Activated T-helper 17 cell treated with anti-CD3 and anti-CD28 coated beads, Interleukin-2, amount 50 U/mL, for 72 hours (primary cell): ENCODE measurements around the gene CCNL1. TPM values are rescaled to one million over a fixed set of nuclear protein-coding genes. Genes with fewer than 3 reads are reported as not detected.
A peak's percentile ranks its signal among the peaks of the same experiment; 100 is the strongest.
"Not testable (repeated sequence)": the region's sequence is repeated elsewhere in the genome, so short reads cannot be mapped to it uniquely, and the experiment has no call there.

Source experiments
- ATAC-seq: fragments of 150-1000 bp; cut with Tn5 transposase; replicated peaks from 2 replicates; pipeline ENCODE4 v1.10.0; 2021; ENCODE audit warnings: mild to moderate bottlenecking, moderate library complexity
- H3K27ac Mint-ChIP-seq: one replicate; pipeline ENCODE4 v1.8.0; 2022; ENCODE audit warnings: mixed read lengths
- H3K27me3 Mint-ChIP-seq: one replicate; pipeline ENCODE4 v1.8.0; 2022; ENCODE audit warnings: mixed read lengths
- H3K36me3 Mint-ChIP-seq: one replicate; pipeline ENCODE4 v1.8.0; 2022; ENCODE audit warnings: low read depth, mild to moderate bottlenecking, mixed read lengths
- H3K4me1 Mint-ChIP-seq: one replicate; pipeline ENCODE4 v1.8.0; 2022; ENCODE audit warnings: mixed read lengths
- H3K4me3 Mint-ChIP-seq: one replicate; pipeline ENCODE4 v1.8.0; 2022; ENCODE audit warnings: mild to moderate bottlenecking, mixed read lengths
- H3K9me3 Mint-ChIP-seq: one replicate; pipeline ENCODE4 v1.8.0; 2022; ENCODE audit warnings: mixed read lengths
- total RNA-seq, 2 donors: library from RNA; stranded (reverse); gene quantifications; one replicate each; pipeline ENCODE4 v1.2.3, GENCODE V29; 2022

Gene CCNL1
- total RNA-seq, 2 donors from 2014 or later = 173 to 194 TPM

- H3K27me3 Mint-ChIP-seq = no peaks in the 10 kb centered on the region
- peaks cover 6% of the 10 kb centered on the region for H3K4me1 Mint-ChIP-seq
These were observed 44.6 kb downstream of the CCNL1 start for GRCh38 chr3:157115069-157116006.

GRCh38 chr3:157113832-157114505 is 46.0 kb downstream of the CCNL1 start:
- Mint-ChIP-seq H3K4me3 (no peak overlapping the region), H3K27me3 (no peaks in the 10 kb centered on the region), H3K36me3 (no peaks in the 10 kb centered on the region), H3K4me1 (no peaks in the 10 kb centered on the region), H3K27ac (peak overlapping the region; percentile 12), H3K9me3 (no peaks in the 10 kb centered on the region)
- ATAC-seq = peak; percentile 48

More at GRCh38 chr3:157115069-157116006, 44.6 kb downstream of the CCNL1 start:
- H3K27ac Mint-ChIP-seq = peak overlapping the region; percentile 67
- ATAC-seq = peak; percentile 25
- H3K4me3 Mint-ChIP-seq = no peak overlapping the region
- no peaks in the 10 kb centered on the region for H3K9me3 Mint-ChIP-seq
- H3K36me3 Mint-ChIP-seq = no peaks in the 10 kb centered on the region

DNA sequence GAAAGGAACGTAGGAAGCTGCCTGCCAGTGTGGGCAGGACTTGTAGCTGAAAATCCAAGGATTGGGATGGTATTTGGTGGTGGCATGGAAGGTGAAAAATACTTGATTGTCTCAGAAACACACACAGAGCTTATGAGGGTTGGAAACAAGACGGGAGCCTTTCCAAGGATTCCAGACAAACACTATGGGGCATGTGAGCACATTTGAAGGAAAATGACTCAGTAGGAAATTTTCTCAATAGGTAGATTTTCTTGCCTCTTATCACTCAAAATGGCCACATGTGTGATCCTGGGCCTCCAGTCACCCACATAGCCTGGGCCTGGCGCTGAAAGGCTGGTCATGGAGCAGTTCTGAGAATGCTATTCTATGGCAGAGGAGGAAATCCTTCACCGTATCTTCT is 47.4 kb downstream of the CCNL1 start:
- Mint-ChIP-seq H3K27ac (no peak overlapping the region), H3K27me3 (no peaks in the 10 kb centered on the region), H3K4me1 (no peaks in the 10 kb centered on the region), H3K9me3 (no peaks in the 10 kb centered on the region), H3K36me3 (no peaks in the 10 kb centered on the region), H3K4me3 (no peak overlapping the region)
- ATAC-seq = no peak

DNA sequence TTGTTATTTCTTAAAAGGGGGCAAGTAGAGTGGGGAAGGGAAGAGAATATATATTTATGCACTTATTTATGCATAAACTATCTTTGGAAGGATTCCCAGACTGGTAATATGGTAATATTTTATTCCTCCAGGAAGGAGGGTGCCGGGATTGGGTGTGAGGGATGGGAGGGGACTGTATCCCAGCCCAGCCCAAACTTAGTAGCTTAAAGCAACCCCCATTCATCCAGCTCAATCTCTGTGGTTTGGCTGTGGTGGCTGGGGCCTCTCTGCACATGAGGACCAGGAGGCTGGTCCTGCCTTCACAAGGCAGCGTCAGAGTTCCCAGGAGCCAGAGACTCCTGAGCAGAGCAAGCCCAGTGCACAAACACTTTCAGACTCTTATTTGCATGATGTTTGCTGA is 48.4 kb downstream of the CCNL1 start:
- Mint-ChIP-seq H3K9me3 (no peaks in the 10 kb centered on the region), H3K4me1 (no peaks in the 10 kb centered on the region), H3K27me3 (no peaks in the 10 kb centered on the region), H3K4me3 (no peak overlapping the region), H3K27ac (no peak overlapping the region), H3K36me3 (no peaks in the 10 kb centered on the region)
- ATAC-seq = no peak

GRCh38 chr3:157110761-157111278 is 49.1 kb downstream of the CCNL1 start:
- Mint-ChIP-seq H3K36me3 (no peaks in the 10 kb centered on the region), H3K9me3 (no peaks in the 10 kb centered on the region), H3K4me3 (no peak overlapping the region), H3K4me1 (no peaks in the 10 kb centered on the region), H3K27ac (no peak overlapping the region), H3K27me3 (no peaks in the 10 kb centered on the region)
- ATAC-seq = no peak

DNA sequence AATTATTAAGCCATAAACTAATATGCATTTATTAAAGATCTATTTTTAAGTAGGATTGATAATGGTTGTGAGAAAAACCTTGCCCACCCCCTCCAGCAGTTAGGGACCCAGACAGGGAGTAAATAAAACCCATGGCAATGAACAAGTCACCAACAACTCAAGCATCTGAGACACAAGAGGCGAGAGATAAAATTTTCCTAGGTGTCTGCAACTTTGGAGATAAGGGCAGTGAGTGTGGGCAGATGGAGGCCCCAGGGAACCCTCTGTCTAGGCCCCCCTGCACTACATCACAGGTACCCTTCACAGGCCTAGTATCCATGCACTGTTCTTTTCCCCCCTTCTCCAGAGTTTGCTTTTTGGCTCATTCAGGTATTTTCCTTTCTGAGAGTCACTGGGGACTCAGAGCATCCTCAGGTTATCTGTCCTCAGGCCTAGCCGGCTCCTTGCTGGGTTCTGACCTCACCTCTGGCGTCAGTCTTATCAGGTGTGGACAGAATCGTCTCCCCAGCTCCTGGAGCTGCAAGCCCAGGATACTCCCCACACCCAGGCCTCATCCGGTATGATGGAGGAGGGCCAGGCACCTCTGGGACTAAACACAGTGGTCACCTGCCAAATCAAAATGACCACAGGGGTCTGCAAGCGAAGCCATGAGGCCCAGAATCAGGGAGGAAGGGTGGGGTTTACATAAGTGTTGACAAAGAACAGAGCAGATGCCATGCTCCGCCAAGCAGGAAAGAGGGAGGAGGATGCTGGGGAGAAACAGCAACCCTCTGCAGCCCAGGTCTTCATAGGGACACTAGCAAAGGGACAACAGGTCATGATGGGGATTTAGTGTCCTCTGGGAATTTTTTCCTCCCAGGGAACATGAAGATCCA is 50.4 kb downstream of the CCNL1 start:
- H3K36me3 Mint-ChIP-seq = no peaks in the 10 kb centered on the region
- no peak for ATAC-seq
- no peak overlapping the region for H3K4me3 Mint-ChIP-seq
- no peaks in the 10 kb centered on the region for H3K9me3 Mint-ChIP-seq
- H3K4me1 Mint-ChIP-seq = no peaks in the 10 kb centered on the region
- H3K27ac Mint-ChIP-seq = no peak overlapping the region
- no peaks in the 10 kb centered on the region for H3K27me3 Mint-ChIP-seq

GRCh38 chr3:157107644-157108133 is 52.3 kb downstream of the CCNL1 start:
- H3K27ac Mint-ChIP-seq = no peak overlapping the region
- ATAC-seq = no peak
- H3K36me3 Mint-ChIP-seq = no peaks in the 10 kb centered on the region
- H3K27me3 Mint-ChIP-seq = no peaks in the 10 kb centered on the region
- H3K4me1 Mint-ChIP-seq = peaks cover 14% of the 10 kb centered on the region
- H3K4me3 Mint-ChIP-seq = no peak overlapping the region
- H3K9me3 Mint-ChIP-seq = no peaks in the 10 kb centered on the region

DNA sequence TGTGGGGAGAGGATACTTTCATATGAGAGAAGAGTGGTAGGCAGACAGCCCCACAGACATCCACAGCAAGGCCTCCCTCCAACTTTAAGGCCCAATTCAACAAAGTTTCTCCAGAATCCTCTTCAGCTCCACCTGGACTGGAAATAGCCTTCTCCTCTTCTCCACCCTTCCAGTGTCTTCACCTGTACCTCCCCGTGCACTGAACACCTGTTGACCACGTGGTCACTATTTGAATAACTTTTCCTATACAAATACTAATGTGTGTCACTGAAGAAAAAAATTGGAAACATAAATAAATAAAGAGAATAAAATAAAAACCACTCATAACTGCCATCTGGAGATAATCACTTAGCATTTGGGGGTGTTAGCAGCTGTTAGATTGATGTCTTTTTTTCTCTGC is 52.9 kb downstream of the CCNL1 start:
- no peaks in the 10 kb centered on the region for H3K9me3 Mint-ChIP-seq
- no peaks in the 10 kb centered on the region for H3K36me3 Mint-ChIP-seq
- no peak for ATAC-seq
- no peak overlapping the region for H3K4me3 Mint-ChIP-seq
- H3K27me3 Mint-ChIP-seq = no peaks in the 10 kb centered on the region
- H3K4me1 Mint-ChIP-seq = peaks cover 17% of the 10 kb centered on the region
- no peak overlapping the region for H3K27ac Mint-ChIP-seq

DNA sequence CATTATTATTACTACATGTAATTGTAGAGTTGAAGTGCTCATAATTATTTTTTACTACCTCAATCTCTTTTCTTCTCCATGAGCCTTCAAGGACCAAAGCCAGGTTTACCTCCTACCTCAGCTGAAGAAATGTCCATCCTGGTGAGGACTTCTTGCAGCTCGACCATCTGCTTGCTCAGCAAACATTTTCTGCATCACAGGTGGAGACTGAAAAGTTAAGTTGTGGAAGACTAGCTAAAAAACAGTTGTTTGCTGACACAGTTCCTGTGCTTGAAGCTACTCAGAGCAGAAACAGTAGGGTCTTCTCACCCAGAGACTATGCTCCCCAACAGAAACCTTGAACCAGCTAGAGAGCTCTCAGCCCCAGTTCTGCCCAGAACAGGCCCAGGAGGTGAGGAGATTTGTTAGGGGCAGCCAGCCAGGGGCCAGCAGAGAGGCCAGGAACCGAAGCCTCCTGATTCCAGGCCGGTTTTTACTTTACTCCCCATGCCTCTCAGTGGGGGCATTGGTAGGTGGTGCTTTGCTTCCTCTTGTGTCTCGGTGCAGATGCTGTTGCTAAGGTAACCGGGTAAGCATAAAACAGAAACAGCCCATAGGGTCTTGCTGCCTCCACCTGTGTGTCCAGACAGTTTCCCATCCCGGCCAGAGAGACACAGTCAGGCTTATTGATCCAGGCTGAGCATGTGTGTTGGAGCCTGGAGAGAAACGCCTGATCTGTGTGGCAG is 54.9 kb downstream of the CCNL1 start:
- Mint-ChIP-seq H3K4me3 (peak overlapping the region; percentile 70), H3K27ac (peak overlapping the region; percentile 85), H3K9me3 (no peaks in the 10 kb centered on the region), H3K4me1 (peaks cover 17% of the 10 kb centered on the region), H3K27me3 (no peaks in the 10 kb centered on the region), H3K36me3 (no peaks in the 10 kb centered on the region)
- ATAC-seq = no peak

DNA sequence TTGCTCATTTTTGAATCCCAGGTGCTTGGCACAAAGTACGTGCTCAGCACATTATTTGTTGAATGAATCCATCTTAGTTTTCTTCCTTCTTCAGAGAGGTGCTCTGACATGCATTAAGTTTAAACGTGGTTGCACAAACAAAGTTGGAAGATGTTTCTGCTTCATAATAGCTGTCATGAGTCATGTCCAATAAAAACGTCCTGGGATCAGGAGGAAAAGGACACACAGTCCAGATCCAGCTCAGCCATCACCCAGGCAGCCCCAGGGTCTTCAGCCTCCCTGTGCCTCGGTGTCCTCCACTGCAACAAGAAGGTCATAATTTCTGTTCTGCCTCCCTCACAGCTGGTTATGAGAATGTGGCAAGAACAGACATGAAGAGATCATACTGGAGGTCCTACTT is 55.4 kb downstream of the CCNL1 start:
- no peaks in the 10 kb centered on the region for H3K9me3 Mint-ChIP-seq
- H3K4me3 Mint-ChIP-seq = peak overlapping the region; percentile 70
- peaks cover 18% of the 10 kb centered on the region for H3K4me1 Mint-ChIP-seq
- no peak for ATAC-seq
- H3K36me3 Mint-ChIP-seq = no peaks in the 10 kb centered on the region
- peak overlapping the region; percentile 85 for H3K27ac Mint-ChIP-seq
- no peaks in the 10 kb centered on the region for H3K27me3 Mint-ChIP-seq

GRCh38 chr3:157103860-157104259 is 56.1 kb downstream of the CCNL1 start:
- Mint-ChIP-seq H3K27me3 (no peaks in the 10 kb centered on the region), H3K4me3 (peak overlapping the region; percentile 70), H3K36me3 (peaks cover under 1% of the 10 kb centered on the region), H3K27ac (peak overlapping the region; percentile 85), H3K9me3 (no peaks in the 10 kb centered on the region), H3K4me1 (peaks cover 24% of the 10 kb centered on the region)
- peak; percentile 22 for ATAC-seq

DNA sequence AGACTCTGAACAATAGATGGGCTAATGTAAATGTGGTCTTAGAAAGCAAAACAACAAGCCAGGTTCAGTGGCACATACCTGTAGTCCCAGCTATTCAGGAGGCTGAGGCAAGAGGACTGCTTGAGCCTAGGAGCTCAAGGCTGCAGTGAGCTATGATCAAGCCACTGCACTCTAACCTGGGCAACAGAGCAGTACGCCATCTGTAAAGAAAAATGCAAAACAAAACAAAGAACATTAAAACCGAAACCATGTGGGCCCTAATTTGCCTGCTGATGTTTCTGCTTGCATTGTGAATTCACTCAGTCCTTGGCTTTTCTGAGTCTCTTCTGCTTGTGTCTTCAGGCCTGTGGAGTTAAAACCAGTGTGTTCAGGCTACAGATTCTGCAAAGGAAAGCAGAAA is 56.7 kb downstream of the CCNL1 start:
- H3K36me3 Mint-ChIP-seq = peaks cover 7% of the 10 kb centered on the region
- peak; percentile 58 for ATAC-seq
- H3K27ac Mint-ChIP-seq = peak overlapping the region; percentile 85
- H3K4me1 Mint-ChIP-seq = peaks cover 30% of the 10 kb centered on the region
- H3K9me3 Mint-ChIP-seq = no peaks in the 10 kb centered on the region
- H3K27me3 Mint-ChIP-seq = no peaks in the 10 kb centered on the region
- H3K4me3 Mint-ChIP-seq = peak overlapping the region; percentile 70

- not testable (repeated sequence) for H3K27me3 Mint-ChIP-seq, H3K9me3 Mint-ChIP-seq, H3K36me3 Mint-ChIP-seq, ATAC-seq
- peaks cover 34% of the 10 kb centered on the region for H3K4me1 Mint-ChIP-seq
- peak overlapping the region; percentile 70 for H3K4me3 Mint-ChIP-seq
- H3K27ac Mint-ChIP-seq = peak overlapping the region; percentile 85
These were observed 57.4 kb downstream of the CCNL1 start for GRCh38 chr3:157102595-157102994.
